Jurkat, Clone E6-1 (cell line): ENCODE results near the gene WDR18. TPM values are rescaled to one million over a fixed set of nuclear protein-coding genes. Genes with fewer than 3 reads are reported as not detected.

ENCODE experiments used
- DNase-seq: peaks from one replicate; pipeline ENCODE4 v3.0.0-alpha.2; 2011; ENCODE audit warnings: low read depth, low spot score
- H3K4me3 ChIP-seq: 2 replicates; pipeline ENCODE4 v1.5.1; 2011; ENCODE audit warnings: mild to moderate bottlenecking, low read length, control low read depth, moderate library complexity
- polyA plus RNA-seq: library from polyadenylated mRNA; unstranded; fragments of >200 nt; gene quantifications from one replicate; pipeline ENCODE4 v1.2.1, GENCODE V29; 2012; ENCODE audit warnings: missing spikeins; ENCODE audit not compliant: insufficient read length, insufficient read depth

WDR18 gene, protein sequence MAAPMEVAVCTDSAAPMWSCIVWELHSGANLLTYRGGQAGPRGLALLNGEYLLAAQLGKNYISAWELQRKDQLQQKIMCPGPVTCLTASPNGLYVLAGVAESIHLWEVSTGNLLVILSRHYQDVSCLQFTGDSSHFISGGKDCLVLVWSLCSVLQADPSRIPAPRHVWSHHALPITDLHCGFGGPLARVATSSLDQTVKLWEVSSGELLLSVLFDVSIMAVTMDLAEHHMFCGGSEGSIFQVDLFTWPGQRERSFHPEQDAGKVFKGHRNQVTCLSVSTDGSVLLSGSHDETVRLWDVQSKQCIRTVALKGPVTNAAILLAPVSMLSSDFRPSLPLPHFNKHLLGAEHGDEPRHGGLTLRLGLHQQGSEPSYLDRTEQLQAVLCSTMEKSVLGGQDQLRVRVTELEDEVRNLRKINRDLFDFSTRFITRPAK
- polyA plus RNA-seq = 93.9 TPM

- DNase-seq = peak; percentile 79
These were observed at the start of gene WDR18 for GRCh38 chr19:984165-984967. WDR18 (plus strand) TSS chr19:984345; CDS start chr19:984354, 9 bp downstream.

GRCh38 chr19:934865-935479 is 49.2 kb upstream of the WDR18 start:
- no peak overlapping the region for H3K4me3 ChIP-seq
- no peak for DNase-seq

More at GRCh38 chr19:984165-984967, at the start of gene WDR18:
- peak within 1 kb of the TSS; percentile 94 for H3K4me3 ChIP-seq

- DNase-seq = no peak
- H3K4me3 ChIP-seq = no peak overlapping the region
These were observed 48.0 kb upstream of the WDR18 start for GRCh38 chr19:936175-936546.

GRCh38 chr19:937259-937694 is 46.9 kb upstream of the WDR18 start:
- DNase-seq = peak; percentile 67
- no peak overlapping the region for H3K4me3 ChIP-seq

GRCh38 chr19:938233-938923 is 45.8 kb upstream of the WDR18 start:
- no peak for DNase-seq

GRCh38 chr19:939439-939838 is 44.7 kb upstream of the WDR18 start:
- no peak for DNase-seq
- H3K4me3 ChIP-seq = no peak overlapping the region

More at GRCh38 chr19:938233-938923, 45.8 kb upstream of the WDR18 start:
- H3K4me3 ChIP-seq = no peak overlapping the region

DNA sequence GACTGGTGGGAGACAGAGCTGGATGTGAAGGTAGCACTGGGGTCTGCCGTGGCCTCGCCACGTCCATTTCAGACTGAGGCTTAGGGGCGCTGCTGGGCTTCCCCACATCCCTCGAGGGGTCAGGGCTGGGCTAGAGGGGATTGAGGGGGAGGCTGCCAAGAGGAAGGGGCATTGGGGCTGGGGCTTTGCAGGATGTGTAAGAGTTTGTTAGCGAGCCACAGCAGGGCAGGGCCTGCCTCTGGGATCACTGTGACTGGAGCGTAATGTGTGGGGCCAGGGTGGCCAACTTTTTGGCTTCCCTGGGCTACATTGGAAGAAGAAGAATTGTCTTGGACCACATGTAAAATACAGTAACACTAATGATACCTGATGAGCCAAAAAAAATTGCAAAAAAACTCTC is 44.2 kb upstream of the WDR18 start:
- H3K4me3 ChIP-seq = no peak overlapping the region
- no peak for DNase-seq

GRCh38 chr19:940591-941291 is 43.4 kb upstream of the WDR18 start:
- H3K4me3 ChIP-seq = no peak overlapping the region; the same call in none of the 2 replicates
- peak; percentile 54 for DNase-seq

- no peak for DNase-seq
- no peak overlapping the region for H3K4me3 ChIP-seq
These were observed 42.6 kb upstream of the WDR18 start for GRCh38 chr19:941292-942132.

DNA sequence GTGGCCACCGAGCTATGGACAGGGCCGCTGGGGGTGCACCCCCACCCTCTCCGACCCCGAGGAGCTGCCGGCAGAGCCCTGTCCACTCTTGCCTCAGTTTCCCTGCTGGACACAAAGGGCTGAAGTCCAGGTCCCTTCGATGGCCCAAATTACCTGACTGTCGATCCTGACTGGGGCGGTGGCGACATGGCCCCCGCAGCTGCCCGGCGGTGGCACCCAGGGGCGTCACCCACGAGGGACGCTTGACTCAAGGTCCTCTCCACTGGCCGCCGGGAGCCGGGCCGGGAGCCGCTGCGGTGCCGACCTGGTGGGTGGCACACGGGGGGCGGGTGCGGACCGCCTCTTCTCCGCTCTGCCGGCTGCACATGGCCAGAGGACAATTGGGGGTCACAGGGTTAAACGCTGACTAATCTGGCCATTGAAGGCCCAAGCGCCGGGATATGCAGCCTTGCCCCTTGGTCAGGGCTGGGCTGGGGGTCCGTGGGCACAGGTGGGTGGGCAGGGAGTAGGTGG is 42.0 kb upstream of the WDR18 start:
- H3K4me3 ChIP-seq = no peak overlapping the region
- DNase-seq = no peak

GRCh38 chr19:943551-944170 is 40.5 kb upstream of the WDR18 start:
- DNase-seq = no peak
- H3K4me3 ChIP-seq = no peak overlapping the region

GRCh38 chr19:944171-944567 is 40.0 kb upstream of the WDR18 start:
- no peak for DNase-seq
- no peak overlapping the region for H3K4me3 ChIP-seq

DNA sequence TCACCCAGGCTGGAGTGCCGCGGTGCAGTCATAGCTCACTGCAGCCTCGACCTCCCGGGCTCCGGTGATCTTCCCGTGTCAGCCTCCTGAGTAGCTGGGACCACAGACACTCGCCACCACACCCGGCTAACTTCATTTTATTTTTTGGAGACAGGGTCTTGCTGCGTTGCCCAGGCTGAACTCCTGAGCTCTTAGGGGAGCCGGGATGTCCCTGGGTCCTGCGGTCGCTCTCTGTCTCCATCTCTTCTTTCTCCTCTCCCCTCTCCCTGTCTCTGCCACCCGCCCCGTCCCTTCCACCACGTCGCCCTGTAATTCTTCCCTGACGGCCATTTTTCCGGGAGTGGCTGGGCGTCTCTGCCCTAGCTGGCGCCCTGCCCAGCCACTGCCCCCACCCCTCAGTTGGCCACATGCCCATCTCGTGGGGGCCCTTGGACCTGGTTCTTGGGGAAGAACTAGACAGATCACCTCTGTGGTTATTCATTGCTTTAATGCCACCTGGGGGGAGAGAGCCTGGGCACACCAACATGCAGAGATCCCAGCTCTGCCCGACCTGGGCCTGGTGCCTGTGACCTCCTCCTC is 39.4 kb upstream of the WDR18 start:
- no peak for DNase-seq
- no peak overlapping the region for H3K4me3 ChIP-seq

DNA sequence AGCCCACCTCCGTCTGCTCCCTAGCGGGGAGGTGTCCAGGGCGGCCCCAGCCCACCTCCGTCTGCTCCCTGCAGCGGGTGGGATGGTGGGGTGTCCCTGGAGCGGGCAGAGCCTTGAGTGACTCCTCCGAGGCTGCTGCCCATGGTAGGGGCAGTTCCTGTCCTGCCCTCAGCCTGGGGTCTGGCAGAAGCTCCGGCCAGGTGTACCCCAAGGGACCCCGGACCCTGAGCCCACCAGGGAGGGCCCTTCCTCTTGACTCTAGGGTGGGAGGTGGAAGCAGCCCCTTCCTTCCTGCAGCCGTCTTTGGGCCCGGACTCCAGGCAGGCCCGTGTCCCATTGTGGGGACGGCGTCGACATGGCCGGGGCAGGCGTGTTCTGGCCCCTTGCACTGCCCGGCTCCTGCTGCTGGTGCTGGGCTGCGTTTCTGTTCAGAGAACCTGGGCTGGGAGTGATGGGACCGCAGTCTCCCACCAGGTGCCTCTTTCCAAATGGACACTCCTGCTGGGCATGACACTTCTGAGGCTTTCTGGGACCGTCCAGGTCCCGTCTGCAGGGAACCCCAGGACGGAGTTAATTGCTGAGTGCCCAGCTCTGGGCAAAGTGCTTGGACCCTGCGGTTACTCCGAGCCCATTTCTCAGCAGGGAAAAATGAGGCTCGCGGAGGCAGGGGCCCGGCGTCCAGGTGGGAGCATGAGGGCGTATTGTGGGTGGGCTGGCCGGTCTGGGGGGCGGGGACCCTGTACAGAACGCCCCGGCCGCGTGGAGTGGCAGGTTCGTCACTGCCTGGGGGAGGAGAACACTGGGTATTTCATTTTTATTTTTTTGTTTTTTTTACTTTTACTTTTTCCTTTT is 38.5 kb upstream of the WDR18 start:
- no peak overlapping the region for H3K4me3 ChIP-seq
- no peak for DNase-seq

- DNase-seq = no peak
- H3K4me3 ChIP-seq = no peak overlapping the region
These were observed 36.9 kb upstream of the WDR18 start for GRCh38 chr19:947090-947706.
